CD4-positive, alpha-beta T cell (primary cell): ENCODE data around the gene EIF4H. TPM values are rescaled to one million over a fixed set of nuclear protein-coding genes. Genes with fewer than 3 reads are reported as not detected.

Experiments used
- ATAC-seq: fragments of 200-7000 bp; cut with Tn5 transposase; one replicate; pipeline ENCODE4 v1.10.0; 2022; ENCODE audit warnings: mild to moderate bottlenecking; ENCODE audit not compliant: poor library complexity
- CTCF ChIA-PET: fragments of 350-600 bp; sonication (Branson Sonifier 250); formaldehyde crosslinking; loops from one replicate; lab custom pipeline; 2021; ENCODE audit warnings: antibody characterized with exemption, inconsistent platforms; lab: Charles Lee
- POLR2A ChIA-PET: fragments of 350-600 bp; sonication (Branson Sonifier 250); formaldehyde crosslinking; loops from one replicate; lab custom pipeline; 2021; ENCODE audit warnings: antibody characterized with exemption, inconsistent platforms; lab: Charles Lee
- DNase-seq, 14 experiments: peaks; one replicate each; pipeline ENCODE4 v3.0.0-alpha.2; 2013 to 2020; ENCODE audit warnings: mixed read lengths in 2 of 14
- H3K27ac ChIP-seq, 2 donors: one replicate each; pipeline versions ENCODE4 v1.5.1 to v1.7.0; 2013; ENCODE audit warnings: low read length in 2 of 2, low read depth in 1 of 2, mild to moderate bottlenecking in 1 of 2
- H3K27me3 ChIP-seq, 2 experiments: 1 replicate in 1 of 2; 2 replicates in 1 of 2; pipeline versions ENCODE4 v1.6.1 to v1.7.0; 2013; ENCODE audit warnings: low read length in 2 of 2, control low read depth in 1 of 2, mild to moderate bottlenecking in 1 of 2, moderate library complexity in 1 of 2; ENCODE audit not compliant: insufficient read depth in 2 of 2, control insufficient read depth in 1 of 2
- H3K36me3 ChIP-seq: one replicate; pipeline ENCODE4 v1.6.1; 2013; ENCODE audit warnings: low read length, control low read depth; ENCODE audit not compliant: insufficient read depth
- H3K4me1 ChIP-seq: one replicate; pipeline ENCODE4 v1.6.1; 2013; ENCODE audit warnings: low read length, control low read depth; ENCODE audit not compliant: insufficient read depth
- H3K4me3 ChIP-seq: one replicate; pipeline ENCODE4 v1.5.1; 2013; ENCODE audit warnings: mild to moderate bottlenecking, low read length, moderate library complexity
- H3K9me3 ChIP-seq, 2 experiments: 1 replicate in 1 of 2; 2 replicates in 1 of 2; pipeline versions ENCODE4 v1.6.1 to v1.7.0; 2013; ENCODE audit warnings: low read length in 2 of 2, mild to moderate bottlenecking in 2 of 2, control low read depth in 1 of 2, moderate library complexity in 1 of 2; ENCODE audit not compliant: control insufficient read depth in 1 of 2, insufficient read depth in 1 of 2
- H3K27ac Mint-ChIP-seq: one replicate; pipeline ENCODE4 v1.8.0; 2020; ENCODE audit warnings: mixed read lengths
- H3K27me3 Mint-ChIP-seq: one replicate; pipeline ENCODE4 v1.8.0; 2021; ENCODE audit warnings: mixed read lengths
- H3K36me3 Mint-ChIP-seq: one replicate; pipeline ENCODE4 v1.8.0; 2021; ENCODE audit warnings: low read depth, mixed read lengths
- H3K4me1 Mint-ChIP-seq: one replicate; pipeline ENCODE4 v1.8.0; 2021; ENCODE audit warnings: low read depth, mixed read lengths
- H3K4me3 Mint-ChIP-seq: one replicate; pipeline ENCODE4 v1.8.0; 2020; ENCODE audit warnings: mild to moderate bottlenecking, mixed read lengths
- H3K9me3 Mint-ChIP-seq: one replicate; pipeline ENCODE4 v1.8.0; 2020; ENCODE audit warnings: mixed read lengths
- intact Hi-C, 2 experiments: fragments of 100-400 bp; cut with DNase I in 1 of 2; cut with micrococcal nuclease in 1 of 2; formaldehyde crosslinking; loops; one replicate each; pipeline versions ENCODE4 v1.15.1 to v1.9.0; 2023 to 2025; cut with DNase I, micrococcal nuclease
- total RNA-seq, 174 experiments: library from RNA in 2 of 174; stranded (reverse) in 2 of 174; gene quantifications; one replicate each; pipeline ENCODE4 v1.2.3 and lab custom pipeline; 2021 to 2026
- TF ChIP-seq, protein P1 (sequence below): fragments of 200-600 bp; IDR thresholded peaks from one replicate; pipeline ENCODE4 v1.8.0; 2022; ENCODE audit warnings: antibody characterized with exemption, mild to moderate bottlenecking

Gene EIF4H
- total RNA-seq, 2 experiments from 2014 or later = 311 to 316 TPM

GRCh38 chr7:74148491-74148890 lies 25.7 kb upstream of the EIF4H start:
- TF ChIP-seq, protein P1, sequence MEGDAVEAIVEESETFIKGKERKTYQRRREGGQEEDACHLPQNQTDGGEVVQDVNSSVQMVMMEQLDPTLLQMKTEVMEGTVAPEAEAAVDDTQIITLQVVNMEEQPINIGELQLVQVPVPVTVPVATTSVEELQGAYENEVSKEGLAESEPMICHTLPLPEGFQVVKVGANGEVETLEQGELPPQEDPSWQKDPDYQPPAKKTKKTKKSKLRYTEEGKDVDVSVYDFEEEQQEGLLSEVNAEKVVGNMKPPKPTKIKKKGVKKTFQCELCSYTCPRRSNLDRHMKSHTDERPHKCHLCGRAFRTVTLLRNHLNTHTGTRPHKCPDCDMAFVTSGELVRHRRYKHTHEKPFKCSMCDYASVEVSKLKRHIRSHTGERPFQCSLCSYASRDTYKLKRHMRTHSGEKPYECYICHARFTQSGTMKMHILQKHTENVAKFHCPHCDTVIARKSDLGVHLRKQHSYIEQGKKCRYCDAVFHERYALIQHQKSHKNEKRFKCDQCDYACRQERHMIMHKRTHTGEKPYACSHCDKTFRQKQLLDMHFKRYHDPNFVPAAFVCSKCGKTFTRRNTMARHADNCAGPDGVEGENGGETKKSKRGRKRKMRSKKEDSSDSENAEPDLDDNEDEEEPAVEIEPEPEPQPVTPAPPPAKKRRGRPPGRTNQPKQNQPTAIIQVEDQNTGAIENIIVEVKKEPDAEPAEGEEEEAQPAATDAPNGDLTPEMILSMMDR = no peak
- Mint-ChIP-seq H3K9me3 (no peaks in the 10 kb centered on the region), H3K4me1 (no peaks in the 10 kb centered on the region), H3K4me3 (no peak overlapping the region), H3K27me3 (peaks cover 3% of the 10 kb centered on the region), H3K36me3 (no peaks in the 10 kb centered on the region), H3K27ac (no peak overlapping the region)
- Histone ChIP-seq H3K4me3 (no peak overlapping the region), H3K9me3 (peaks cover 0 to 5% of the 10 kb centered on the region in 2 experiments), H3K27ac (no peak overlapping the region), H3K27me3 (no peaks in the 10 kb centered on the region), H3K36me3 (no peaks in the 10 kb centered on the region), H3K4me1 (no peaks in the 10 kb centered on the region)
- DNase-seq (no peak), ATAC-seq (no peak)
- CTCF ChIA-PET = interaction anchor here (0.9 kb wide), 1 partner anchor 252 kb away, joined by 3 read pairs; no protein-coding TSS in a partner anchor
- intact Hi-C loops = no loop called here
- POLR2A ChIA-PET = no interaction called here

DNA sequence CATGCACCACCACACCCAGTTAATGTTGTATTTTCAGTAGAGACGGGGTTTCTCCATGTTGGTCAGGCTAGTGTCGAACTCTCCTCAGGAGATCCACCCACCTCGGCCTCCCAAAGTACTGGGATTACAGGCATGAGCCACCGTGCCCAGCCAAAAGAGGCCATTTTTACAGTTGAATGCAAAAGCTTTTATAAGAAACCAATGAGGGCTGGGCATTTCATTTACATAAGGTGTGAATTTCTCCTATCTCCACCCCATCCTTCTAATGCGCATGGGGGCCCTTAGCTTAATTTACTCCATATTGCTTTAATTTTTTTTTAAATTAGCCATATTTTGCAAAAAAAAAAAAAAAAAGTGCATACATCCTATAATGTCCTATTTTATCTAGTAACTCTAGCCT lies 25.1 kb upstream of the EIF4H start:
- ChIA-PET CTCF (interaction anchor here (0.9 kb wide), 1 partner anchor 252 kb away, joined by 3 read pairs; no protein-coding TSS in a partner anchor), POLR2A (no interaction called here)
- Histone ChIP-seq H3K27me3 (no peaks in the 10 kb centered on the region), H3K4me1 (no peaks in the 10 kb centered on the region), H3K9me3 (peaks cover 0 to 5% of the 10 kb centered on the region in 2 experiments), H3K36me3 (no peaks in the 10 kb centered on the region), H3K4me3 (no peak overlapping the region), H3K27ac (no peak overlapping the region)
- no peak overlapping the region for H3K4me3 Mint-ChIP-seq
- no peak overlapping the region for H3K27ac Mint-ChIP-seq
- no peaks in the 10 kb centered on the region for H3K4me1 Mint-ChIP-seq
- TF ChIP-seq, protein P1 = no peak
- no peak for ATAC-seq
- H3K9me3 Mint-ChIP-seq = no peaks in the 10 kb centered on the region
- intact Hi-C loops = no loop called here
- peaks cover 3% of the 10 kb centered on the region for H3K27me3 Mint-ChIP-seq
- no peaks in the 10 kb centered on the region for H3K36me3 Mint-ChIP-seq
- no peak for DNase-seq

DNA sequence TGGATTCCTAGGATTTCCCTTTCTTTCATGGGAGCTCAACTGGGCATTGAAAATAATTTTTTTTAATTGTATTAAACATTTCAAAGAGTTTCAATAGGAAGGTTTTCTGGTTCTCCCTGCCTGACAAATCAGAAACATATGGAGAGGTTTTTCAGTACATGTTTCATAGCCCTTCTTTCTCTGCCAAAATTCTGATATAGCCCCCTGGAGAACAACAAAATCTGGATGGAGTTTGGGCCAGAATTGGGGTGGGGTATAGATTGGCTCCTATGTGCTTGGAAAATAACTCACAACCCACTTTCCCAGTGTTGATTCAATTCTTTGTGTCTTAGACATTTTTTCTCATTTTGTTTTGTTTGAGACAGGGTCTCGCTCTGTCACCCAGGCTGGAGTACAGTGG lies 24.6 kb upstream of the EIF4H start:
- H3K9me3 ChIP-seq = peaks cover 0 to 2% of the 10 kb centered on the region in 2 experiments
- intact Hi-C loops = no loop called here
- peaks cover 3% of the 10 kb centered on the region for H3K27me3 Mint-ChIP-seq
- H3K4me3 Mint-ChIP-seq = no peak overlapping the region
- POLR2A ChIA-PET = no interaction called here
- no peaks in the 10 kb centered on the region for H3K27me3 ChIP-seq
- no peak overlapping the region for H3K27ac ChIP-seq
- DNase-seq = no peak
- ATAC-seq = no peak
- no peaks in the 10 kb centered on the region for H3K4me1 Mint-ChIP-seq
- no peak overlapping the region for H3K27ac Mint-ChIP-seq
- CTCF ChIA-PET = interaction anchor here (0.9 kb wide), 1 partner anchor 251 kb away, joined by 3 read pairs; no protein-coding TSS in a partner anchor
- H3K36me3 Mint-ChIP-seq = no peaks in the 10 kb centered on the region
- no peaks in the 10 kb centered on the region for H3K36me3 ChIP-seq
- no peaks in the 10 kb centered on the region for H3K4me1 ChIP-seq
- H3K4me3 ChIP-seq = no peak overlapping the region
- TF ChIP-seq, protein P1 = no peak
- no peaks in the 10 kb centered on the region for H3K9me3 Mint-ChIP-seq
